HK-2 (cell line): Measurements from ENCODE around the gene OR1I1.

Experiments used
- DNase-seq: peaks from one replicate; pipeline ENCODE4 v3.0.0-alpha.2; 2018; ENCODE audit not compliant: unreplicated experiment

OR1I1 gene

DNA sequence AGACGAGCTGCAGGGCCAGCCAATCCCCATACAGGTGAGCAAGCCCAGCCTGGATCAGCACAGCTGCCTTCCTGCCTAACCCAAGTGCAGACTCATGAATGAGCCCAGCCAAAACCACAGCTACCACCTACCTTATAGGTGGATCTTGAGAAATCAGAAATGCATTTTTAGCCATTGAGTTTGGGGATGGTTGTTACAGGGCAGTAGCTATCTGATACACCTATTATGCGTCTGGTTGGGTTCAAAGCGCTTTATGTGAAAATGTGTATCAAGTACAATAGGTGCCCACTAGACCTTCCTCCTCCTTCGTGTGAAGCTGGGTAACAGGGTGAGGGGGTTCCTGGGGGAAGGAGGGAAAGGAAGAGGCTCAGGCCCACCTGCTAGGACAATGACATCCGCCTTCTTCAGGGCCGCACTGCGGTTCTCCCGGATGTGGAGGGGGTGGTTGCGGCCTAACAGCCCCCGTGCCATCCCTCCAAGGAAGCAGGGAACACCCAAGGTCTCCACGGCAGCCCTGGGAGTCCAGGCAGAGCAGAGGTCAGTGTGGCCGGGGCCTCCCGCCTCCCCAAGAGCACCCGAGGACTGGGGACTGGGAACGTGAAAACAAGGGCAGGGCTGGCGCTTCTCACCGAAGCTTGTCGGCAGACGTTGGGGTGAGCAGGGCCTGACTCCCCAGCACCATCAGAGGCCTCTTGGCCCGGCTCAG, 36.9 kb downstream of the OR1I1 start:
- no peak for DNase-seq

DNA sequence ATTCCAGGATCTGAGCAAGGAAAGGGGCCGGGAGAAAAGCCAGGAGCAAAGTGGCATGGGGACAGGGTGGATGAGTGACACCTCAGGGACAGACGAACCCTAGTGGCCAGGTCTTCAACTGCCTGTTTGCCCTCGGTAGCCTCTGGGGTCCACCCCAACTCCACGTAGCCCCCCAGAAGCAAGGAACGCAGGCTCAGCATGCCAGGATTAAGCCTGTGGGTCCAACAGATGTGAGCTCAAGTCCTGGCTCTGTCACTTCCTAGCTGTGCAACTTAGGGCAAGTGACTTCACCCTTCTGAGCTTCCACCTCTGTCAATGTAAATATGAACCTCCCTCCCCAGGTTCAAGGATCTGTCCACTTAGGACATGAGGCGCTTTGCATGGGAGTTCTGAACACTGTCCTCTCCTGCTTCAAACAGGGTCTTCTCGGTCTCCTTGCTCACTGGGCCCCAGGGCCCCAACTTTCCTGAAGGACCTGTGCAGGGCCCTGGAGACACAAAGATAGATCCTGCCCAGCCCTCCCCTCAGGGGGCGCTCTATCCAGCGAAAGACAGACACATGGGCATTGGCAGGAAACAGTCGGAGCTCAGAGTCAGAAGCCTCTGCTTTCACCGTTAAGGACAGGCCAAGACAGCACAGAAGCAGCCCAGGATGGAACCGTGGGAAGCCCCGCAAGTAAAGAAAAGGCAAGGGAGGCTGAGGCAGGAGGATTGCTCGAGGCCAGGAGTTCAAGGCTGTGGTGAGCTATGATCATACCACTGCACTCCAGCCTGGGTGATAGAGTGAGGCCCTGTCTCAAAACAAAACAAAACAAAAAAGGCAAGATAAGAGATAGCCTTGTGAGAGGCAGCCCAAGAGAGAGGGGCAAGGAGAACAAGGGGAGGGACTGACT, 38.4 kb downstream of the OR1I1 start:
- no peak for DNase-seq

DNA sequence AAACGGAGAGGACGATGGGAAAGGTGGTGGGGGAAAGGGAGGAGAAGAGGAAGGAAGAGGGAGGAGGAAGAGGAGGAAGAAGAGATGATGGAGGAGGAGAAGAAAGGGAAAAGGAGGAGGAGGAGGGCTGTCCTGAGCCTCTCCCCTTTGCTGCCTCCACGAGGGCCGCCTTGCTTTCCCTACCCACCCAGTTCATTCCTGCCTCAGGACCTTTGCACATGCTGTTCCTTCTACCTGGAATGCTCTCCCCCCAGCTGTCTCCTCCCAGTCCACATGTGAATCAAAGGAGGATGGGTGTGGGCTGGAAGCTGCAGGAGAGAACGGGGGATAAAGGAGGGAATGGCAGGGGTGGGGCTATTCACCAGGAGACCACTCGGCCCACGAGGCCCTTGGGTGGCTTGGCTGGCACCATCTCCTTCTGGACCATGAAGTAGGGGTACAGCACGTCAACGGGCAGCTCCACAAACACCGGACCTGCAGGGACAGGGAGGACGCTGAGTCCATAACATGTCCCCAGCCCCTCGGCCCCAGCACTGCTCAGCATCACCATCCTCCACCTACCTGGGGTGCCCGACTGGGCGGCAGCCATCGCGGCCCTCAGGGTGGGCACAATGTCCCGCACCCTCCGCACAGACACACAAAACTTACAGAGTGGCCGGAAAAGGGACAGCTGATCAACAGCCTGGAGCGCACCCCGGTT, 40.5 kb downstream of the OR1I1 start:
- no peak for DNase-seq

DNA sequence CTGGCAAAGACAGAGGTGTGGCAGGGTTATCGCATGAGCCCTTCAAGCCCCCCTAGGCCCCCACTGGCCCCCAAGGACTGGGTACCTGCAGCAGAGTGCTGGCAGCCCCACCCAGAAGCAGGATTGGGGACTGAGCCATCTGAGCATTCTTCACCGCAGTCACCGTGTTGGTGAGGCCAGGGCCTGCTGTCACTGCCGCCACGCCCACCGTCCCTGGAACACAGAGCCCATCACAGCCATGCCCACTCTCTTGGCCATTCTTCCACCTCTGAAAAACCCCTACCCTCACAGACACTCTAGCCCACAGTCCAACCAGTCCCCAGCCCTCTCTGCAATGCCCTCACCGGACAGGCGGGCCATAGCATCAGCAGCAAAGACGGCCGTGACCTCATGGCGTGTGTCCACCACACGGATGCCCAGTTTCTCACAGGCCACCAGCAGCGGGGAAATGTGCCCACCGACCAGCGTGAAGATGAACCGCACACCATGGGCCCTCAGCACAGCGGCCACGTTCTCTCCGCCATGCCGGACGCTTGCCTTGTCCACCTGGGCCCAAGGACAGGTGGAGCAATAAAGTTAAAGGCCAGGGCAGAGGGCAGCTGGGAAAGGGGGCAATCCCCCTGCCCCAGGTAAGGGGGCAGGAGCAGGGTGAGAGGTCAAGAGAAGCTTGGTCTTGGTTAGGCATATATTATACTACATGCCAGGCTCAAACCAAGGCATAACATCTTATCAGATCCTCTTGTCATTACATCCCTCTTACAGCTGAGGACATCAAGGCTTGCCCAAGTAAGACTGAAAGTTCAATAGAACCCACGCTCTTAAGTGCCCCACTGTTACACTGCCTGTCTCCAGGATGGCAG, 41.2 kb downstream of the OR1I1 start:
- DNase-seq: no peak

DNA sequence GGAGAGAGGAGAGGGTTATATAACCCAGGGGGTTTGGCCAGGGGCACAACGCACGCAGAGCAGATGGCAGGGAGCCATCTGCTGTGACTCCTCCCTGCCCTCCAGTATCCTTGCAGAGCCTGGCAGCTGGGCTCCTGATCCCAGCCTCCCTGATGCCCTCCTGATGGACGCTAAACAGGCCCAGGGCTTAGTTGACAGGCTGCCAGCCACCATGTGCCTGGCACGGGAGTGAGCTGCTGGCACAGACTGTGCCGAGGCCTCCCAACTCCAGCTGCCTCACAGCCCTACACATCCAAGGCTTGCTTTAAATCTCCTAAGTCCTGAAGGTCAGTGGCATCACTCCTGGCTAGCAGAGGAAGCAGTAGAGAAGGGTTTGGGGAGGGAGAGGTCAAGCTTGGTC, 41.9 kb downstream of the OR1I1 start:
- DNase-seq: no peak

DNA sequence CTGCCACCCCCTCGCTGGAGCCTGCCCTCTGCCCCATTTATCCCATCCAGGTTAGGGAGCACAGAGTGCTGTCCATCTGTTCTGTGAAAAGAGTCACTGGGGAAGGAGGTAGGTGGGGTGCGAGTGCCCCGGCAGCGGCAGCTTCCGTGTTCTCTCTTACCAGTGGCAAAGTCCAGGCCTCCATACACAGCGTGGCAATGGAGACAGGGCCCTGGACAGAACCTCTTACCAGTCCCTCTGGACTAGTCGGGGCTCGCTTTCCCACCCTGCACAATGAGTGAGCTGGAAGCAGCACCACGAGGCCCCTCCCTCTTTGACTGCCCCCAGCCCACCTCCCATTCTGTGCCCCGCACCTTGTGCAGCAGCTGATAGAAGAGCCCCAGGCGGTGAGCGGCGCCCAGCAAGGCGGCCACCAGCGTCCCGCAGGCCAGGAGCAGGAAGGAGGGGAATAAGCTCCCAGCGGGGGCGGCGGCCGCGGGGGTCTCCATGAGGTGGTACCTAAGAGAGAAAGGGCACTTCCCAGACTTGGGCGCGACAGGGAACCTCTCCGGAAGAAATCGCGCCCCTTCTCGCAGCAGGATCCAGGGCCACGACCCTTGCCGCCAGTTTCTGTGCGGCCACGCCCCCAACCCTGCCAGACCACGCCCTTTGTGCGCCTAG, 42.7 kb downstream of the OR1I1 start:
- DNase-seq: no peak

DNA sequence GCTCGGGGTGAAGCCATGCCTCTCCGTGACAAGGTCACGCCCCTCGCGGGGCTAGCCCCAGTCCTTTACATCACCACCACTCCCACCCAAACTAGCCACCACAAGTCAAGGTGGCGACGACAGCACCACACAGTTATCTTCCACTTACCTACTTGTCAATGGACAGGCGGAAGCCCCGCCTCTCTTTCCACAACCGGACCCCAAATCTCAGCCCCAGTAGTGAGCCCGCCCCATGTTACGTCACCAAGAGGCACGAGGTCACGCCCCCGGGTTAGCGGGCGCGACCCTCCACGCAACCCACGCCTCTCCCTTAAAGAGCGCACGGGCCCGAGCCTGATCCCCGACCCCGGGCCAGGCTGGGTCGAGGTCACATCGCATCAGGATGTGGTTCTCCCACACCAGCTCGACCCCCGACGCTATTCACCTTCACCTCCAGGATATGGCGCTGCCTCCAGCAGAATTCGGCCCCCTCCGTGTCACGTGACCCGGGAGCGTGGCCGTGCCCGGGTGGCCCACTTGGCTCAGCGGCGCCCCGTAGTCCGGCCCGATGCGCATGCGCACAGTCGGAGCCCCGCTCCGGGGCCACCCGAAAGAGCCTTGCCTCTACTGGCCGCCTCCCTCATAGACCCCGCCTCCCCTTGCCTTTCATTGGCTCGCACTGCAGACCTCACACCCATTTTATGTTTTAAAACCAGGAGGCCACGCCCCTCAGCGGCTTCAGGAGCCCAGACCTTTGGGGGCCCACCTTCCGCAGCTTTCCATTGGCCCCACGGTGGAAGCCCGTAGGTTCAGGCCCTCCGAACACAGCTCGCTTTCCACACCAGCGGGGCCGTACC, 43.4 kb downstream of the OR1I1 start:
- DNase-seq: peak; percentile 98

DNA sequence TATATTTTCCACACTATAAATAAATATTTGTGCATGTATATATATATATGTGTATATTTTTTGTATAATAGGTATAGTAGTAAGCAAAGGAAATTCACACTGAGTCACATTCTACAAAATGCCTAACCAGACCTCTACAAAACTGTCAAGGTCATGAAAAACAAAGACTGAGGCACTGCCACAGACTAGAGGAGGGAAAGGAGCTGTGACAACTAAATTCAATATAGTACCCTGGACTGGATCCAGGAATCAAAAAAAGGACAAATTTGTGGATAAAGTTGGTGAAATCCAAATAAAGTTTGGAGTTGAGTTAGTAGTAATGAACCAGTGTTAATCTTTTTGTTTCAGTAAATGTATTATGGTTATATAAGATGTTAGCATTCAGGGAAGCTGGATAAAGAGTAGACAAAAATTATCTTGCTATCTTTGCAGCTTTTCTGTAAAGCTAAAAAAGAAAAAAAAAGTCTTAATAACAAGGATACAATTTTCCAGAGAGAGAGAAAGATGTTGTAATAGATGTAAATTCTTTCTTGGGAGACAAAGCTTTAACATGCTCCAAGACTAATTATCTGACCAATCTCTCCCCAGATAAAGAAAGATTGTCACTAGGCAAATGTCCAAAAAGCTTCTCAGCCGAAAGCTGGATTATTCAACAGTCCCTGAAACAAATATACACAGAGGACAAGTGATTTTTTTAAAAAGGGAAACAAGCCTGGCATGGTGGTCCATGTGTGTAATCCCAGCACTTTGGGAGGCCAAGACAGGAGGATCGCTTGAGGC, 44.3 kb downstream of the OR1I1 start:
- no peak for DNase-seq

DNA sequence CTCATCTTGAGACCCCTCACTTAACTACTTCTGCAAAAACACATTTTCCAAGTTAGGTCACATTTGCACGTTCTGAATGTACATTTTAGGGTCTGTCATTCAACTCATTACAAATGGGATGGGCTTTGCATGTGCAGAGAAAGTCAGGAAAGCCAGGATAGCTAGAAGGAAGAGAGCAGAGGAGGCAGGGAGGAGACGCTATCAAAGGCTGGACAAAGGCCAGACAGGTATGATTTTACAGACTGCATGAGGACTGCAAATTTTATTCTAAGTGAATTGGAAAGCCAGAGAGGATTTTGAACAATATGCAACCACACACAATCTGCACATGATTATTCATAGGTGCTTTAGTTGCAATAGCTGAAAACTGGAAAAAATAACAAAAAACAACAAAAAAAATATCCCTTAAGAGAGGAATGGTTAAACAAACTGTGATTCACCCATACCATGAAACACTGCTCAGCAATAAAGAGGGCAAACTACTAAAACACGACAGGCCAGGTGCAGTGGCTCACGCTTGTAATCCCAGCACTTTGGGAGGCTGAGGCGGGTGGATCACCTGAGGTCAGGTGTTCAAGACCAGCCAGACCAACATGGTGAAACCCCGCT, 46.3 kb downstream of the OR1I1 start:
- DNase-seq: no peak

DNA sequence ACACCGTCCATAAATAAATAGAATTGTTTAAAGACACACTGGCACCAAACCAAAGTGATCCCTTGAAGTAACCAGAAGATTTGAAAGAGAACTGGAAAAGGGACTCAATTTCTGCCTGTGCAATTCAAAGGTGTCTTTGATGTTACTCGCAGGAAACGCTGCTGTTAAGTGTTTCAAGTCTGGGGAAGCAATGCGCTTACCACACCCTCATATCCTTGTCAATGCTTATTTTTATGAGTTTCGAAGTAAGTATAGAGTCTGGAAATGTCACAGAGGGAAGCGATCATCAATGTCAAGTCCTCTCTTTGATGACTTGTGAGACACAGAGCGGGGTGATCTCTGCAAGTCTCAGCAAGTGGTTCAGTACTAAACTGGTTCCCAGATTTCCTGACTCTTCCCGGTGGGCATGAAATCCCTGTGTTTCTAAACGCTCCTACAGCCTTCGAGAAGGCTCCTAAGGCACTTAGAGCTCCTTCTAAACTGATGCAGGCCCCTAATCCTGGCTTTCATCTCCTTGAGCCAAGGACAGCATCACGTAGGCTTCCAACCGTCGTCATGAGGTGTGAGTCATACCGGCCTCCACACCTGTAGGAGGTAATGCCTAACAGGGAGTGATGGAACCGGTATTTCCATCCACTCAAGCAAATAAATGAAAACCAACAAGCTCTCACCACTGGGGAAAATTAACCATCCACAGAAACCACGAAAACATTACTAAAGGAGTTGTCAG, 48.0 kb downstream of the OR1I1 start:
- no peak for DNase-seq

DNA sequence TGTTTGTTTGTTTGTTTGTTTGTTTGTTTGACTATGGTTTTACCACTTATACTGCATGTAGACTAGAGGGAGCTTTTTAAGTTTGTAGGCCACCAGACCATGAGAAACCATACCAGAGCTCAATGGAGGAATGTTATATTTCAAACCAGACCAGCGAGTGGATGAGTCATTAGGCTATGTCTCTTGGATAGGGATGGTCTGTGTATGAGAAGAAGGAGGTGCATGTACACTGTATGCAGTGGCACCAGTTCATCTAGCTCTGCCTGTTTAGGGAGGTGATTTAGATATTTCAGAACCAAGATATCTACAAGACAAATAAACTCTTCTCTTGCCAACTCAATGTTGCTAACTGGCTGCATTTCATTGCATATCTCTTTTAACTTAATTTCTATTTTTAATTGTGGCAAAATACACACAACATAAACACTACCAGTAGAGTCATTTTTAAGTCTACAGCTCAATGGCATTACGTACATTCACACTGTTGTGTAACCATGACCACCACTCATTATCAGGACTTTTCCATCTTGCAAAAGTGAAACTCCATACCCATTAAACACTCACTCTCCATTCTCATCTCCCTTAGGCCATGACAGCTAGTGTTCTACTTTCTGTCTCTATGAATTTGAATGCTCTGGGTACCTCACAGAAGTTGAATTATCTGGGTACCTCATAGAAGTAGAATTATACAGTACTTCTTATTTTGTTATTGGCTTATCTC, 54.4 kb downstream of the OR1I1 start:
- no peak for DNase-seq

DNA sequence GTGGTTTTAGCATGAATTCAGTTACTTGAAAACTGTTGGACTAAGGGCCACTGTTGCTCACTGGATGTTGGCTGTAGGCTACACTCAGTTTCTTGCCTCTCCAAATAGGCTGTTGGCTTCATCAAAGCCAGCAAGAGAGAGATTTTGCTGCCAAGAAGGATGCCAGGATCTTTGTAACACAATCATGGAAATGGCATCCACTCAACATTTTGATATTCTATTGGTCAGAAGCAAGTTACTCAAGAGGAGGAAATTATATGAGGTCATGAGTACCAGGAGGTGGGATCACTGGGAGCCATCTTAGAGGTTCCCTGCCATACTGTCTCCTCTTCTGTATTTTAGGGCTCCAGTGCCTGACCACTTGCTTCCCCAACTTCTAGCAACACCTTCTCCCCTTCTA, 55.8 kb downstream of the OR1I1 start:
- DNase-seq: no peak

DNA sequence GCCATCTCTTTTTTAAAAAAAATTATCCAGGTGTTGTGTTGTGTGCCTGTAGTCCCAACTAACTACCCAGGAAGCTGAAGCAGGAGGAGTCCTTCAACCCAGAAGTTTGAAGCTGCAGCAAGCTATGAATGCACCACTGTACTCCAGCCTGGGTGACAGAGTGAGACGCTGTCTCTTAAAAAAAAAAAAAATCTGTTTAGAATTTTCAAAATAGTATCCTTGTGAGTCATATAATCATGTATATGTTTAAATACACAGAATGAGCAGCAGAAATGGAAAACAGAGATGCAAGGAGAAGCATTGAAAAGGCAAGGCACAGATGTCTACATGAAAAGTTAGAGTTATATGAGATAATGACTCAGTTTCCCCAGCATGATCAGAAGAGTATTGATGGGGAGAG, 56.4 kb downstream of the OR1I1 start:
- no peak for DNase-seq

DNA sequence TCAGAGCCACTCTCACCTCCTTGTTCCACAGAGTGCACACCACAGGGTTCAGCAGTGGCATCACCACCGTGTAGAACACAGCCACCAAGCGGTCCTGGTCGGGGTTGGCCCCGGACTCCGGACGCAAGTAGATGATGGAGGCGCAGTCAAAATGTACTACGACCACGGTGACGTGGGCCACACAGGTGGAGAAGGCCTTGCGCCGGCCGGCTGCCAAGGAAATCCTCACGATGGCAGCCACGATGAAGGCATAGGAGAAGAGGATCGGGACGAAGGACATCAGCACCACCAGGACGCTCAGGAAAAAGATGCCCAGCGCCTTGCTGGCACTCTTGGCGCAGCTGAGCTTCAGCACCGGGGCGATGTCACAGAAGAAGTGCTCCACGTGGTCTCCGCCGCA, 59.1 kb downstream of the OR1I1 start:
- no peak for DNase-seq

DNA sequence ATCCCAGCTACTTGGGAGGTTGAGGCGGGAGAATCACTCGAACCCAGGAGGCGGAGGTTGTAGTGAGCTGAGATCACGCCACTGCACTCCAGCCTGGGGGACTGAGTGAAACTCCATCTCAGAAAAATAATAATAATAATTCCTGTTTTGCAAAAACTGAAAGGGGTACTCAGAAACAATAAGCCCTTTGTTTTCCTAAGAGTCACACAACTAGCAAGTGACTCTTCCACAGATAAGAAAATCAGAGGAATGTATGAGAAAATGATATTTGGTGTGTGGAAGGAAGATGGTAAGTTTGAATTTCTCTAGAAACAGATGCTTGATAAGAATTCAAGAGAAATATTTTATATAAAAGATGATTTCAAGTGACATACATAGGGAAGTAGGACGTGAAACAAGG, 60.3 kb downstream of the OR1I1 start:
- DNase-seq: no peak
